Heart left ventricle (tissue), 13 donors: ENCODE measurements around the gene GPC2.
"Not testable (repeated sequence)": the region's sequence is repeated elsewhere in the genome, so short reads cannot be mapped to it uniquely, and the experiment has no call there.

Source experiments
- POLR2A ChIP-seq, 2 donors: fragments of 450-650 bp; IDR thresholded peaks; one replicate each; pipeline ENCODE4 v1.6.1; 2017; ENCODE audit warnings: antibody characterized with exemption in 2 of 2, mild to moderate bottlenecking in 2 of 2, moderate library complexity in 2 of 2
- TF ChIP-seq, protein P1 (sequence below), 12 donors: fragments of 200-600 bp; sonication (generic) in 4 of 12; IDR thresholded peaks; one replicate each; pipeline versions ENCODE4 v1.5.0 to v1.8.0; 2018 to 2022; ENCODE audit warnings: antibody characterized with exemption in 12 of 12, mild to moderate bottlenecking in 5 of 12
- donor health status: ischemic (EF 13 %, LVEDD 7.1; RV severe dilation, severe dysfunction).
- donor health status: DM: no; HTN: yes; CAD: no.
- donor health status: DM: no; HTN: no; CAD: no.
- donor health status: ischemic (EF 25% LVEDD 6.9; RV normal size, moderate dysfunction).
- donor health status: ischemic (EF 25% LVEDD 5.7; RV mildly dilated, moderate dysfunction).
- donor health status: ischemic (EF 35%, LVEDD 5.7; RV mildly dilated, moderate dysfunction).
- donor health status: nonischemic (EF 11% LVEDD 7.7; RV severe dilation, severe dysfunction).
- donor health status: DM: yes; HTN: yes; CAD: no.
- donor health status: PGD.
- donor health status: ischemic (EF 29% LVEDD 5.4; RV normal size, mild dysfunction).
- donor health status: nonischemic (EF 23%, LVEDD 6.1; RV moderate dilation, normal function).

DNA sequence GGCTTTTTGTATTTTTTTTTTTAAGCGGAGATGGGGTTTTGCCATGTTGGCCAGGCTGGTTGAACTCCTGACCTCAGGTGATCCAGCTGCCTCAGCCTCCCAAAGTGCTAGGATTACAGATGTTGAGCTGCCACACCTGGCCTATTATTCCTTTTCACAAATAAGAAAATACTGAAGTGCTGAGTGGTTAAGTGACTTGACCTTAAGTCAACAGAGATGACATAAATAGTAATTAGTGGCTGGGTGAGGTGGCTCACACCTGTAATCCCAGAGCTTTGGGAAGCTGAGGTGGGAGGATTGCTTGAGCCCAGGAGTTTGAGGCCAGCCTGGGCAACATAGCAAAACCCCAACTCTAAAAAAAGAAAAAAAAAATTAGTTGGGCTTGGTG lies 47.0 kb downstream of the GPC2 start:
- TF ChIP-seq POLR2A (IDR thresholded peaks at IDR 0.05): not testable (repeated sequence)
- TF ChIP-seq, protein P1, sequence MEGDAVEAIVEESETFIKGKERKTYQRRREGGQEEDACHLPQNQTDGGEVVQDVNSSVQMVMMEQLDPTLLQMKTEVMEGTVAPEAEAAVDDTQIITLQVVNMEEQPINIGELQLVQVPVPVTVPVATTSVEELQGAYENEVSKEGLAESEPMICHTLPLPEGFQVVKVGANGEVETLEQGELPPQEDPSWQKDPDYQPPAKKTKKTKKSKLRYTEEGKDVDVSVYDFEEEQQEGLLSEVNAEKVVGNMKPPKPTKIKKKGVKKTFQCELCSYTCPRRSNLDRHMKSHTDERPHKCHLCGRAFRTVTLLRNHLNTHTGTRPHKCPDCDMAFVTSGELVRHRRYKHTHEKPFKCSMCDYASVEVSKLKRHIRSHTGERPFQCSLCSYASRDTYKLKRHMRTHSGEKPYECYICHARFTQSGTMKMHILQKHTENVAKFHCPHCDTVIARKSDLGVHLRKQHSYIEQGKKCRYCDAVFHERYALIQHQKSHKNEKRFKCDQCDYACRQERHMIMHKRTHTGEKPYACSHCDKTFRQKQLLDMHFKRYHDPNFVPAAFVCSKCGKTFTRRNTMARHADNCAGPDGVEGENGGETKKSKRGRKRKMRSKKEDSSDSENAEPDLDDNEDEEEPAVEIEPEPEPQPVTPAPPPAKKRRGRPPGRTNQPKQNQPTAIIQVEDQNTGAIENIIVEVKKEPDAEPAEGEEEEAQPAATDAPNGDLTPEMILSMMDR (IDR thresholded peaks at IDR 0.05): not testable (repeated sequence)
